GM21381 (cell line): ENCODE results near the gene SOX12.
A peak's percentile ranks its signal among the peaks of the same experiment; 100 is the strongest.
"Not testable (repeated sequence)": the region's sequence is repeated elsewhere in the genome, so short reads cannot be mapped to it uniquely, and the experiment has no call there.

Source experiments
- ATAC-seq: cut with Tn5 transposase; IDR thresholded peaks from one replicate; pipeline ENCODE4 v1.9.1; 2021; ENCODE audit warnings: mild to moderate bottlenecking, moderate library complexity; ENCODE audit not compliant: unreplicated experiment

The SOX12 gene

GRCh38 chr20:328027-328974 lies 2.9 kb downstream of the SOX12 start:
- ATAC-seq: no peak

- no peak for ATAC-seq
These were observed 3.8 kb downstream of the SOX12 start for GRCh38 chr20:328975-329695.

- no peak for ATAC-seq
These were observed 4.5 kb downstream of the SOX12 start for GRCh38 chr20:329851-330232.

- ATAC-seq: no peak
These were observed 5.1 kb downstream of the SOX12 start for GRCh38 chr20:330233-331149.

GRCh38 chr20:334578-334977 lies 9.2 kb downstream of the SOX12 start:
- ATAC-seq: no peak

- ATAC-seq: not testable (repeated sequence)
These were observed 10.7 kb downstream of the SOX12 start for GRCh38 chr20:336040-336439.

GRCh38 chr20:341682-342081 lies 16.3 kb downstream of the SOX12 start:
- no peak for ATAC-seq

- no peak for ATAC-seq
These were observed 17.8 kb downstream of the SOX12 start for GRCh38 chr20:343107-343506.

- ATAC-seq: no peak
These were observed 20.8 kb downstream of the SOX12 start for GRCh38 chr20:346033-346639.

- ATAC-seq: peak; percentile 29
These were observed 21.4 kb downstream of the SOX12 start, which contains the start of gene NRSN2 for GRCh38 chr20:346640-347316. Gene NRSN2, plus strand, starts transcription at chr20:347111. Its CDS starts 2,533 bp downstream, at chr20:349644.

- peak; percentile 7 for ATAC-seq
These were observed 21.9 kb downstream of the SOX12 start for GRCh38 chr20:347317-347639.

- ATAC-seq: peak; percentile 68
These were observed 22.5 kb downstream of the SOX12 start for GRCh38 chr20:347640-348484.

GRCh38 chr20:348972-349841 lies 23.9 kb downstream of the SOX12 start:
- no peak for ATAC-seq

- ATAC-seq: no peak
These were observed 27.8 kb downstream of the SOX12 start for GRCh38 chr20:353166-353565.

GRCh38 chr20:354298-354977 lies 29.1 kb downstream of the SOX12 start:
- ATAC-seq: peak; percentile 92

- ATAC-seq: not testable (repeated sequence)
These were observed 30.8 kb downstream of the SOX12 start for GRCh38 chr20:356154-356553.

GRCh38 chr20:356745-357144 lies 31.4 kb downstream of the SOX12 start:
- no peak for ATAC-seq
